ENCODE data around the gene FGF5.
"Not testable (repeated sequence)": the region's sequence is repeated elsewhere in the genome, so short reads cannot be mapped to it uniquely, and the experiment has no call there.

Gene FGF5

GRCh38 chr4:80312124-80312523 lies 45.7 kb downstream of the FGF5 start:
- TF ChIP-seq NFRKB (IDR thresholded peaks at IDR 0.05): no peak
- no peak for TF ChIP-seq BHLHE40 (IDR thresholded peaks at IDR 0.05; ENCODE audit: borderline replicate concordance)
- TF ChIP-seq PKNOX1 (IDR thresholded peaks at IDR 0.05): no peak
- no peak for TF ChIP-seq FOXM1 (IDR thresholded peaks at IDR 0.05; ENCODE audit: borderline replicate concordance)
- no peak for TF ChIP-seq HDGF (IDR thresholded peaks at IDR 0.05; ENCODE audit: borderline replicate concordance)
- no peak for TF ChIP-seq L3MBTL2 (conservative IDR thresholded peaks at IDR 0.05)
- ChIA-PET POLR2A (no interaction called here), CTCF (no interaction called here)
- DNase-seq (ENCODE audit: extremely low spot score): no peak

DNA sequence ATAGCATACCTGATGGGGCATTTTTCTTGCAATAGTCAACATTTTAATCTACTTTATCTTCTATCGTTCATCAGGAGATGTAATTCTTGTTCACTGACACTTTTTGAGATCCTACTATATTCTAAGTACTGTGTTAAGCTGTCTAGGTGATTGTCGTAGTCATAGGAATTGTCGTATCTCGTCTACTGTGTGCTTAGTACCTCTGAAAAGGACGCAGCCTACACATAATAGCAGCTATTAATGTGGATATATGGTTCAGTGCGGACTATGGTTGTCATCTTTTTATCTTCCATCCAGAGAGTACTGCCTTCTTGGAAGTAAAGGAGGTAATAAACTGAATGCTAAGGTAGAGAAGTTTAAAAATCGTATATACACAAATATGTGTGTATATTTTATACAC lies 47.2 kb downstream of the FGF5 start:
- ChIA-PET POLR2A (interaction anchor here (1.6 kb wide), 1 partner anchor 47 kb away, joined by 4 read pairs; the partner anchor contains the start of gene FGF5), CTCF (no interaction called here)
- DNase-seq (ENCODE audit: extremely low spot score): no peak
- TF ChIP-seq SP1 (IDR thresholded peaks at IDR 0.05): no peak
- TF ChIP-seq TARDBP (IDR thresholded peaks at IDR 0.05): no peak
- TF ChIP-seq PKNOX1 (IDR thresholded peaks at IDR 0.05): no peak
- TF ChIP-seq FOXK2 (IDR thresholded peaks at IDR 0.05): no peak
- no peak for TF ChIP-seq ZNF384 (IDR thresholded peaks at IDR 0.05)
- TF ChIP-seq CTBP1 (IDR thresholded peaks at IDR 0.05; ENCODE audit: borderline replicate concordance): no peak
- TF ChIP-seq FOXA1 (IDR thresholded peaks at IDR 0.05): no peak
- no peak for TF ChIP-seq SUZ12 (IDR thresholded peaks at IDR 0.05)
- no peak for TF ChIP-seq ELF4 (IDR thresholded peaks at IDR 0.05)
- TF ChIP-seq FOXM1 (IDR thresholded peaks at IDR 0.05; ENCODE audit: borderline replicate concordance): no peak
- no peak for TF ChIP-seq HDGF (IDR thresholded peaks at IDR 0.05; ENCODE audit: borderline replicate concordance)
- no peak for TF ChIP-seq NFRKB (IDR thresholded peaks at IDR 0.05)
- TF ChIP-seq LEF1 (IDR thresholded peaks at IDR 0.05; ENCODE audit: borderline replicate concordance): no peak

- CTCF ChIA-PET, POLR2A ChIA-PET: not testable (repeated sequence)
Measured at GRCh38 chr4:80315848-80316247, 49.4 kb downstream of the FGF5 start.

DNA sequence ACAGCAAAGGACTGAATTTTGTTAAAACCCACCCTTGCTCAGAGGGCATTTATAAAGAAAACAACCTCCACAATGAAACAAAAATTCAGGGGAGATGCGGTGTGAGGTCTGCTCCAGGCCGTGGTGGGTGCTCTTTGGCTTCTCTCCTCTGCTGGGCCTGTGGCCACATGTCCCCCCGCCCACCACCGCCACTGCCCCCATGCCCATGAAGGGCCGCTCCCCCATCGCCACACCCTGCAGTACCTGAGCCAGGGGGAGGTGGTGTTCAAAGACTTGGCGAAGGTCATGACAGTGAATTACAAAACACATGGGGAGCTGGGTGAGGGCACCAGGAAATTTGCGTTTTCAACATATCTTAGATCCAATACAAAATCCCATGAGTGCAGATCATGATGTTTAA lies 54.9 kb downstream of the FGF5 start:
- DNase-seq (ENCODE audit: extremely low spot score): no peak
- no peak for TF ChIP-seq PKNOX1 (IDR thresholded peaks at IDR 0.05)
- POLR2A ChIA-PET: no interaction called here
- CTCF ChIA-PET: interaction anchor here (0.8 kb wide), 1 partner anchor 13 kb away, joined by 3 read pairs; no protein-coding TSS in a partner anchor

More at GRCh38 chr4:80315848-80316247, 49.4 kb downstream of the FGF5 start:
- not testable (repeated sequence) for DNase-seq (ENCODE audit: extremely low spot score)

GRCh38 chr4:80321776-80322175 lies 55.3 kb downstream of the FGF5 start:
- CTCF ChIA-PET: interaction anchor here (0.8 kb wide), 1 partner anchor 14 kb away, joined by 3 read pairs; no protein-coding TSS in a partner anchor
- POLR2A ChIA-PET: no interaction called here
- no peak for DNase-seq (ENCODE audit: extremely low spot score)
- TF ChIP-seq HDGF (IDR thresholded peaks at IDR 0.05; ENCODE audit: borderline replicate concordance): no peak
- TF ChIP-seq CTBP1 (IDR thresholded peaks at IDR 0.05; ENCODE audit: borderline replicate concordance): no peak
- no peak for TF ChIP-seq BHLHE40 (IDR thresholded peaks at IDR 0.05; ENCODE audit: borderline replicate concordance)
- TF ChIP-seq LEF1 (IDR thresholded peaks at IDR 0.05; ENCODE audit: borderline replicate concordance): no peak
- TF ChIP-seq FOXM1 (IDR thresholded peaks at IDR 0.05; ENCODE audit: borderline replicate concordance): no peak
- TF ChIP-seq SUZ12 (IDR thresholded peaks at IDR 0.05): no peak
- no peak for TF ChIP-seq TARDBP (IDR thresholded peaks at IDR 0.05)
- TF ChIP-seq ARNT (IDR thresholded peaks at IDR 0.05): no peak
- no peak for TF ChIP-seq NFRKB (IDR thresholded peaks at IDR 0.05)

GRCh38 chr4:80322716-80323115 lies 56.3 kb downstream of the FGF5 start:
- TF ChIP-seq PKNOX1 (IDR thresholded peaks at IDR 0.05) (no peak), SUZ12 (IDR thresholded peaks at IDR 0.05) (no peak), SP1 (IDR thresholded peaks at IDR 0.05) (no peak), BHLHE40 (IDR thresholded peaks at IDR 0.05; ENCODE audit: borderline replicate concordance) (no peak), FOXK2 (IDR thresholded peaks at IDR 0.05) (no peak), ELF4 (IDR thresholded peaks at IDR 0.05) (no peak), FOXA1 (IDR thresholded peaks at IDR 0.05) (no peak)
- CTCF ChIA-PET: interaction anchor here (0.6 to 1.4 kb wide), 4 partner anchors 12 to 121 kb away, joined by 3 to 8 read pairs (median 5); partner anchors contain the start of gene CFAP299

DNA sequence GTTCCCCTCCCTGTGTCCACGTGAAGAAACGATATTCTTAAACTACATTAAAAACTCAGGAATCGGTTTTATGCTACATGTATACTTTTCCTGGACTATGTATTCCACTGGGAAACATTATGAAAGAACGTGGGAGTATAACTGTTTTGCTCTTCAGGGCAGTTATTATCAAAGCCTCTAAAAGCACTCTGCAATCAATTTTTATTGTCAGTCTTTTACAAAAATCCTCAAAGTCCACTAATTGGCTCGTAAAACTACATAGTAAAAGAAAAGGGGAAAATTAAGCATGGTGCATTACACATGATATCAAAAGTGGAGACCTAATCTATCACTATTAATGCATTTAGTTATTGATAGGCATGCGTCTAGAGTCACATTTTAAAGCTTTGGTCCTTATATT lies 57.7 kb downstream of the FGF5 start:
- ChIA-PET CTCF (no interaction called here), POLR2A (no interaction called here)
- peak; percentile 7 for DNase-seq (ENCODE audit: extremely low spot score)
- no peak for TF ChIP-seq TARDBP (IDR thresholded peaks at IDR 0.05)

More at GRCh38 chr4:80322716-80323115, 56.3 kb downstream of the FGF5 start:
- POLR2A ChIA-PET: no interaction called here
- DNase-seq (ENCODE audit: extremely low spot score): peak; percentile 9
